ENCODE results near the gene EHD4.
A peak's percentile ranks its signal among the peaks of the same experiment; 100 is the strongest.

EHD4 gene

DNA sequence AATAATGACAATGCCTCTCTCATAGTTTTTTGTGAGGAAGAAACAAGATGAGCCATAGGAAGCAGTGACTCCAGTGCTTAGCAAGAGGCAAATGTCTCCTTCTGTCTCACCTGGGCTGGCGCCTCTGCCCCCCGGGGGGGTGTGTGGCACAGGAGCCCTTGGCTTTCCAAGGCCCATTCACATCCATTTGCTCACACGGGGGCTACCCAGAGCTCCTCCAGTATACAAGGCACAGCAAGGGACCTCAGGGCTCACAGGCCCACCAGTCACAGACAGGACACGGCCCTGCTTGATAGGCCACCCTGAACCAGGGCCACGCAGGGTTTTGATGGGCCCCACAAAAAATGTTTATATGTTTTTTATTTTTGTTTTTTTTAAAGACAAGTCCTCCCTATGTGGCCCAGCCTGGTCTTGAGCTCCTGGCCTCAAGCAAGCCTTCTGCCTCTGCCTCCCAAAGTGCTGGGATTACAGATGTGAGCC lies 21.9 kb upstream of the EHD4 start:
- Histone ChIP-seq H3K27me3 (replicated peaks; ENCODE audit: control insufficient read depth, insufficient read depth, low read length) (peaks cover 22% of the 10 kb centered on the region), H3K4me1 (ENCODE audit: control insufficient read depth, insufficient read depth, low read length) (no peaks in the 10 kb centered on the region), H3K4me3 (ENCODE audit: low read length) (no peak overlapping the region), H3K9me3 (ENCODE audit: control insufficient read depth, low read length) (no peaks in the 10 kb centered on the region), H3K36me3 (ENCODE audit: control insufficient read depth, insufficient read depth, low read length, severe bottlenecking) (no peaks in the 10 kb centered on the region), H3K9ac (ENCODE audit: low read length) (no peak overlapping the region)
- no peak for DNase-seq (ENCODE audit: low read depth)

- no peak overlapping the region for H3K9ac ChIP-seq (ENCODE audit: low read length)
- DNase-seq (ENCODE audit: low read depth): no peak
- no peaks in the 10 kb centered on the region for H3K4me1 ChIP-seq (ENCODE audit: control insufficient read depth, insufficient read depth, low read length)
- no peaks in the 10 kb centered on the region for H3K9me3 ChIP-seq (ENCODE audit: control insufficient read depth, low read length)
- no peaks in the 10 kb centered on the region for H3K36me3 ChIP-seq (ENCODE audit: control insufficient read depth, insufficient read depth, low read length, severe bottlenecking)
- H3K27me3 ChIP-seq (replicated peaks; ENCODE audit: control insufficient read depth, insufficient read depth, low read length): peaks cover 27% of the 10 kb centered on the region
- H3K4me3 ChIP-seq (ENCODE audit: low read length): no peak overlapping the region
These were observed 21.3 kb upstream of the EHD4 start for GRCh38 chr15:41993472-41994170.

DNA sequence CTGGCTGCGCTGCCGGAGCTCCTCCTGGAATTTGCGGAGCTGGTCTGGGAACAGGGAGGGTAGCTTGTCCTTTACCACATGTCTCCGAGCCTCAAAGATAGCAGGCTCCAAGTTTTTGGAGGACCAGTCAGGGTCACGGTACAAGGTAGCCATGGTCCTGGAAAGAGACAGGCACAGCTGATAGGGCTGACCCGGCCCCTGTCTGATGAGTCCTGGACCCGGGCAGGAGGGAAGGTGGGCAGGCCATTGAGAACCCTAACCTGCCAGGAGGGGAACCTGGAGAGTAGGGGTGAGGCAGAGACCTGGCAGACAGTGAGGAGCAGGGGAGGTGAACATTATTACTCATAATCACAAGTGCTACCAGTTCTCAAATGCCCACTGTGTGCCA lies 20.4 kb upstream of the EHD4 start:
- no peak for DNase-seq (ENCODE audit: low read depth)
- Histone ChIP-seq H3K9ac (ENCODE audit: low read length) (no peak overlapping the region), H3K4me3 (ENCODE audit: low read length) (no peak overlapping the region), H3K4me1 (ENCODE audit: control insufficient read depth, insufficient read depth, low read length) (no peaks in the 10 kb centered on the region), H3K27me3 (replicated peaks; ENCODE audit: control insufficient read depth, insufficient read depth, low read length) (peaks cover 26% of the 10 kb centered on the region), H3K9me3 (ENCODE audit: control insufficient read depth, low read length) (no peaks in the 10 kb centered on the region), H3K36me3 (ENCODE audit: control insufficient read depth, insufficient read depth, low read length, severe bottlenecking) (no peaks in the 10 kb centered on the region)

GRCh38 chr15:41992151-41992802 lies 19.9 kb upstream of the EHD4 start:
- no peak for DNase-seq (ENCODE audit: low read depth)
- Histone ChIP-seq H3K9me3 (ENCODE audit: control insufficient read depth, low read length) (no peaks in the 10 kb centered on the region), H3K4me3 (ENCODE audit: low read length) (no peak overlapping the region), H3K27me3 (replicated peaks; ENCODE audit: control insufficient read depth, insufficient read depth, low read length) (peaks cover 26% of the 10 kb centered on the region), H3K4me1 (ENCODE audit: control insufficient read depth, insufficient read depth, low read length) (no peaks in the 10 kb centered on the region), H3K36me3 (ENCODE audit: control insufficient read depth, insufficient read depth, low read length, severe bottlenecking) (no peaks in the 10 kb centered on the region), H3K9ac (ENCODE audit: low read length) (no peak overlapping the region)

GRCh38 chr15:41990691-41991090 lies 18.3 kb upstream of the EHD4 start:
- peaks cover 30% of the 10 kb centered on the region for H3K27me3 ChIP-seq (replicated peaks; ENCODE audit: control insufficient read depth, insufficient read depth, low read length)
- H3K9me3 ChIP-seq (ENCODE audit: control insufficient read depth, low read length): no peaks in the 10 kb centered on the region
- no peaks in the 10 kb centered on the region for H3K36me3 ChIP-seq (ENCODE audit: control insufficient read depth, insufficient read depth, low read length, severe bottlenecking)
- H3K4me3 ChIP-seq (ENCODE audit: low read length): no peak overlapping the region
- DNase-seq (ENCODE audit: low read depth): no peak
- H3K9ac ChIP-seq (ENCODE audit: low read length): no peak overlapping the region
- H3K4me1 ChIP-seq (ENCODE audit: control insufficient read depth, insufficient read depth, low read length): no peaks in the 10 kb centered on the region

- Histone ChIP-seq H3K9ac (ENCODE audit: low read length) (no peak overlapping the region), H3K4me3 (ENCODE audit: low read length) (no peak overlapping the region), H3K27me3 (replicated peaks; ENCODE audit: control insufficient read depth, insufficient read depth, low read length) (peaks cover 30% of the 10 kb centered on the region), H3K4me1 (ENCODE audit: control insufficient read depth, insufficient read depth, low read length) (no peaks in the 10 kb centered on the region), H3K9me3 (ENCODE audit: control insufficient read depth, low read length) (no peaks in the 10 kb centered on the region), H3K36me3 (ENCODE audit: control insufficient read depth, insufficient read depth, low read length, severe bottlenecking) (no peaks in the 10 kb centered on the region)
- no peak for DNase-seq (ENCODE audit: low read depth)
These were observed 17.9 kb upstream of the EHD4 start for GRCh38 chr15:41990243-41990605.

DNA sequence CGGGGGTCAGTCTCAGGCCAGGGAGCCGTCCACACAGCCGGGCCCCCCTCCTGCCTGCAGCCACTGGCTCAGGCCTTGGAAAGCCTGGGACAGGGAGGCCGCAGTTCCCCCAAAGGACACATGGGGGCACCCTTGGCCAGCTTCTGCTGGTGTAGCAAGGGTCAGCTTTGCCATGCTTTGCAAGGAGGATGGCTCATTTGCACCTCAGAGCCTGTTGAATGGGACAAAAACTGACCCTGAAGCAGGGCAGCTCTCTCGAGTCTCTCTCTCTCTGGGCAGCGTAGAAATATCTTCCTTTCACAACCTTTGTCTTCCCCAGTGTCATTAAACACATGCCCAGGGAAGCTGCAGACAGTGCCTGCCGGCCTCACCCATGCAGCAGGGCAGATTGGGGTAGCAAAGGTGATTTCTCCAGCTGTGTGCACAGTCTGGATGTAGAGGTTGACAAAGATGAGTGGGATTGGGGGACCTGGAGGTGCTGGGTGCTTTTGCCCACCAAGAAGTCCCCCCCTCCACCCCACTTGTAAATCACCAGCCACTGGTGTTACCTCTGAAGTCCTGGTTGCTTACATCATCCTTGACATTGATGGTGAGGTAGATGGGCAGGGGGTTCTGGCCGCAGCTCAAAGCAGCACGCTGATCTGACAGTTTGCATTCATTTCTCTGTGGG lies 17.4 kb upstream of the EHD4 start:
- Histone ChIP-seq H3K4me3 (ENCODE audit: low read length) (no peak overlapping the region), H3K4me1 (ENCODE audit: control insufficient read depth, insufficient read depth, low read length) (no peaks in the 10 kb centered on the region), H3K27me3 (replicated peaks; ENCODE audit: control insufficient read depth, insufficient read depth, low read length) (peaks cover 33% of the 10 kb centered on the region), H3K9me3 (ENCODE audit: control insufficient read depth, low read length) (no peaks in the 10 kb centered on the region), H3K9ac (ENCODE audit: low read length) (no peak overlapping the region), H3K36me3 (ENCODE audit: control insufficient read depth, insufficient read depth, low read length, severe bottlenecking) (no peaks in the 10 kb centered on the region)
- DNase-seq (ENCODE audit: low read depth): peak; percentile 87

GRCh38 chr15:41988896-41989572 lies 16.7 kb upstream of the EHD4 start:
- Histone ChIP-seq H3K9me3 (ENCODE audit: control insufficient read depth, low read length) (no peaks in the 10 kb centered on the region), H3K4me1 (ENCODE audit: control insufficient read depth, insufficient read depth, low read length) (no peaks in the 10 kb centered on the region), H3K27me3 (replicated peaks; ENCODE audit: control insufficient read depth, insufficient read depth, low read length) (peaks cover 40% of the 10 kb centered on the region), H3K4me3 (ENCODE audit: low read length) (no peak overlapping the region), H3K36me3 (ENCODE audit: control insufficient read depth, insufficient read depth, low read length, severe bottlenecking) (no peaks in the 10 kb centered on the region), H3K9ac (ENCODE audit: low read length) (no peak overlapping the region)
- DNase-seq (ENCODE audit: low read depth): no peak

DNA sequence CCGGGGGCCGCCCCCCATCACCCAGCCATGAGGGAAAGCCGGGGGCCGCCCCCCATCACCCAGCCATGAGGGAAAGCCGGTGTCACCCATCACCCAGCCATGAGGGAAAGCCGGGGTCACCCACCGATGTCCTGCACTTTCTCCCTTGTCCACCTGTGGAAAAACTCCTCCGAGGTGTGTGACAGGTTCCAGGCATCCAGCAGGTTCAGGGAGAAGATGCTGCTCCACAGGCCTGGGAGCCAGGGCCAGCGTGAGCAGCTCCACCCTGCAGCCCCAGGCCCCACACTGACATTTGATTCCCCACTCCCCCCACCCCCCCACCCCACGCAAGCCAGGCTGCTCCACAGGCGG lies 15.5 kb upstream of the EHD4 start:
- no peak overlapping the region for H3K9ac ChIP-seq (ENCODE audit: low read length)
- H3K4me1 ChIP-seq (ENCODE audit: control insufficient read depth, insufficient read depth, low read length): no peaks in the 10 kb centered on the region
- H3K9me3 ChIP-seq (ENCODE audit: control insufficient read depth, low read length): no peaks in the 10 kb centered on the region
- DNase-seq (ENCODE audit: low read depth): no peak
- no peaks in the 10 kb centered on the region for H3K36me3 ChIP-seq (ENCODE audit: control insufficient read depth, insufficient read depth, low read length, severe bottlenecking)
- H3K27me3 ChIP-seq (replicated peaks; ENCODE audit: control insufficient read depth, insufficient read depth, low read length): peaks cover 39% of the 10 kb centered on the region
- no peak overlapping the region for H3K4me3 ChIP-seq (ENCODE audit: low read length)

DNA sequence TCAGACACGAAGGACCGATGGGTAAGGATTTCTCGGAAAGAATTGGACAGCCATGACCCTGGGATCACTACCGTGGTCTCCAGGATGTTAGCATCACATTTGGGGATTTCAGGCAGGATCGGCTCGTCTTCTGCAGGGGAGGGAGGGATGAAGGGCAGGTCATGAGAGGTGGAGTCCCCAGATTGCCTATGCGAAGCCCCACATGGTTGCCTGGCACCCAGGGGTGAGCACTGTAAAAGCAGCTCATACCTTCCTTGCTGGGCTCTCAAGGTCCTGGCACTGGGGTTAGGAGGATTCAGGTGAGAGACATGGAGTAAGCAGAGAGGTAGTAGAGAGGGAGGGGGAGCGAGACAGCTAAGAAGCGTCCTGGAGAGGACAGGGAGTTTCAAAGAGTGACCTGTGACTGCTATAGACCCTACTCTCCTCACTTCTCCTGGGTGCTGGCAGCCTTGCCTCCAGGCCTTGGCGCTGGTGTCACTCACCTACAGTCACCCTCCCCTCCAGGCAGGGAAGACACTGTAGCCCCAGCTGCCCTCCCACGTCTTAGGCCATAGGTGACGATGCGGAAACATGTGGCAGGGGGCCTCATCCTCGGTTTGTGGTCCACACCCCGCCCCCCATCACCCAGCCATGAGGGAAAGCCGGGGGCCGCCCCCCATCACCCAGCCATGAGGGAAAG lies 15.0 kb upstream of the EHD4 start:
- DNase-seq (ENCODE audit: low read depth): no peak
- no peaks in the 10 kb centered on the region for H3K4me1 ChIP-seq (ENCODE audit: control insufficient read depth, insufficient read depth, low read length)
- H3K27me3 ChIP-seq (replicated peaks; ENCODE audit: control insufficient read depth, insufficient read depth, low read length): peaks cover 36% of the 10 kb centered on the region
- no peak overlapping the region for H3K9ac ChIP-seq (ENCODE audit: low read length)
- H3K9me3 ChIP-seq (ENCODE audit: control insufficient read depth, low read length): no peaks in the 10 kb centered on the region
- no peak overlapping the region for H3K4me3 ChIP-seq (ENCODE audit: low read length)
- H3K36me3 ChIP-seq (ENCODE audit: control insufficient read depth, insufficient read depth, low read length, severe bottlenecking): no peaks in the 10 kb centered on the region
